GM12878 (cell line): ENCODE results near the gene ANKRD7.

Experiments used
- BMI1 ChIP-seq: fragments of 450-650 bp; IDR thresholded peaks from 2 replicates; pipeline ENCODE4 v1.6.1; 2016; ENCODE audit warnings: mild to moderate bottlenecking, moderate library complexity, borderline replicate concordance
- EZH2 ChIP-seq: IDR thresholded peaks from 2 replicates; pipeline ENCODE4 v1.6.1; 2012; ENCODE audit warnings: low read depth, mild to moderate bottlenecking, control low read depth, inconsistent platforms, low read length, borderline replicate concordance; ENCODE audit not compliant: control insufficient read depth
- POLR2A ChIP-seq: IDR thresholded peaks from 2 replicates; pipeline ENCODE4 v1.6.1; 2011; ENCODE audit warnings: low read depth, mild to moderate bottlenecking, low read length

- TF ChIP-seq EZH2 (no peak), POLR2A (no peak), BMI1 (no peak)
Observed at GRCh38 chr7:118183428-118183785, 41.1 kb upstream of the ANKRD7 start.
